ENCODE data around the gene TAF10. TPM values are rescaled to one million over a fixed set of nuclear protein-coding genes. Genes with fewer than 3 reads are reported as not detected.

The TAF10 gene
- total RNA-seq, 6 experiments from 2014 or later = 47.3 to 81.9 (median 60.4) TPM

GRCh38 chr11:6621711-6622211 lies 9.7 kb upstream of the TAF10 start:
- no peak overlapping the region for H3K27ac ChIP-seq
- no peak for ATAC-seq
- H3K27me3 ChIP-seq = no peaks in the 10 kb centered on the region
- H3K4me1 ChIP-seq = peaks cover 0 to 8% (median 0%) of the 10 kb centered on the region in 4 donors
- intact Hi-C loops (cut with DNase I) = no loop called here
- peak in 1 of 3 donors; percentile 60 for DNase-seq
- H3K9me3 ChIP-seq = no peaks in the 10 kb centered on the region
- WGBS (ENCODE audit: insufficient coverage, low coverage, low lambda C conversion rate, missing lambda C conversion rate) = 100% methylated on average over 3 of the region's 16 CpGs
- H3K36me3 ChIP-seq = no peaks in the 10 kb centered on the region
- no peak overlapping the region for H3K4me3 ChIP-seq
- no peak for TF ChIP-seq CTCF (IDR thresholded peaks at IDR 0.05)
- TF ChIP-seq POLR2A (IDR thresholded peaks at IDR 0.05) = no peak

GRCh38 chr11:6620636-6621035 lies 8.6 kb upstream of the TAF10 start:
- no peaks in the 10 kb centered on the region for H3K27me3 ChIP-seq
- peaks cover 0 to 8% (median 0%) of the 10 kb centered on the region in 4 donors for H3K4me1 ChIP-seq
- intact Hi-C loops (cut with DNase I) = no loop called here
- DNase-seq (no peak), ATAC-seq (no peak)
- peaks cover 0 to 9% (median 0%) of the 10 kb centered on the region in 4 donors for H3K36me3 ChIP-seq
- WGBS (ENCODE audit: insufficient coverage, low coverage, low lambda C conversion rate, missing lambda C conversion rate) = 64% methylated on average over 1 of the region's 1 CpG
- H3K27ac ChIP-seq = no peak overlapping the region
- no peak overlapping the region for H3K4me3 ChIP-seq
- TF ChIP-seq POLR2A (IDR thresholded peaks at IDR 0.05) = no peak
- no peak for TF ChIP-seq CTCF (IDR thresholded peaks at IDR 0.05)
- H3K9me3 ChIP-seq = no peaks in the 10 kb centered on the region

GRCh38 chr11:6619004-6619745 lies 7.2 kb upstream of the TAF10 start, which contains the start of gene TPP1:
Gene TPP1, minus strand, starts transcription at chr11:6619422. Its CDS starts 22 bp downstream, at chr11:6619400.
- ATAC-seq (peak; percentile 93 to 98 (median 96)), DNase-seq (peak; percentile 89 to 94 (median 90))
- Histone ChIP-seq H3K27me3 (no peaks in the 10 kb centered on the region), H3K27ac (peak within 1 kb of the TSS; percentile 92 to 97 (median 93)), H3K9me3 (no peaks in the 10 kb centered on the region), H3K4me1 (peaks cover 0 to 8% (median 0%) of the 10 kb centered on the region in 4 donors), H3K4me3 (peak within 1 kb of the TSS; percentile 79 to 92 (median 80)), H3K36me3 (peaks cover 0 to 18% (median 3%) of the 10 kb centered on the region in 4 donors)
- intact Hi-C loops (cut with DNase I) = no loop called here
- no peak for TF ChIP-seq CTCF (IDR thresholded peaks at IDR 0.05)
- TF ChIP-seq POLR2A (IDR thresholded peaks at IDR 0.05) = peak; percentile 79
- WGBS (ENCODE audit: insufficient coverage, low coverage, low lambda C conversion rate, missing lambda C conversion rate) = 0% methylated on average over 14 of the region's 16 CpGs

- no peak for TF ChIP-seq POLR2A (IDR thresholded peaks at IDR 0.05)
- no peak for TF ChIP-seq CTCF (IDR thresholded peaks at IDR 0.05)
- peak overlapping the region; percentile 92 to 97 (median 93) for H3K27ac ChIP-seq
- H3K27me3 ChIP-seq = no peaks in the 10 kb centered on the region
- peak overlapping the region; percentile 79 to 92 (median 80) for H3K4me3 ChIP-seq
- H3K36me3 ChIP-seq = peaks cover 0 to 18% (median 3%) of the 10 kb centered on the region in 4 donors
- H3K9me3 ChIP-seq = no peaks in the 10 kb centered on the region
- peak; percentile 25 to 55 (median 50) for ATAC-seq
- peak in 2 of 3 donors; percentile 54 to 65 for DNase-seq
- WGBS (ENCODE audit: insufficient coverage, low coverage, low lambda C conversion rate, missing lambda C conversion rate) = 22% methylated on average over 9 of the region's 15 CpGs
- intact Hi-C loops (cut with DNase I) = no loop called here
- H3K4me1 ChIP-seq = peaks cover 0 to 8% (median 0%) of the 10 kb centered on the region in 4 donors
Observed at GRCh38 chr11:6618117-6619003, 6.3 kb upstream of the TAF10 start.

Measured in right lobe of liver (tissue), 6 donors.